Stimulated activated naive CD8-positive, alpha-beta T cell treated with anti-CD3 and anti-CD28 coated beads, Interleukin-15, Interleukin-2, amounts not matched to agents 100 ng/mL and 50 ng/mL, for 24 hours (primary cell): ENCODE measurements around the gene CELA3B.
A peak's percentile ranks its signal among the peaks of the same experiment; 100 is the strongest.
"Not testable (repeated sequence)": the region's sequence is repeated elsewhere in the genome, so short reads cannot be mapped to it uniquely, and the experiment has no call there.

ENCODE experiments used
- H3K27ac Mint-ChIP-seq: one replicate; pipeline ENCODE4 v1.8.0; 2021; ENCODE audit warnings: mild to moderate bottlenecking, mixed read lengths
- H3K27me3 Mint-ChIP-seq: one replicate; pipeline ENCODE4 v1.8.0; 2021; ENCODE audit warnings: mixed read lengths
- H3K36me3 Mint-ChIP-seq: one replicate; pipeline ENCODE4 v1.8.0; 2021; ENCODE audit warnings: low read depth, mixed read lengths
- H3K4me1 Mint-ChIP-seq: one replicate; pipeline ENCODE4 v1.8.0; 2021; ENCODE audit warnings: low read depth, mixed read lengths
- H3K4me3 Mint-ChIP-seq: one replicate; pipeline ENCODE4 v1.8.0; 2021; ENCODE audit warnings: mild to moderate bottlenecking, mixed read lengths
- H3K9me3 Mint-ChIP-seq: one replicate; pipeline ENCODE4 v1.8.0; 2021; ENCODE audit warnings: mixed read lengths

Gene CELA3B

GRCh38 chr1:21956720-21957552, 19.9 kb upstream of the CELA3B start:
- Mint-ChIP-seq H3K27ac (peak overlapping the region; percentile 80), H3K9me3 (no peaks in the 10 kb centered on the region), H3K27me3 (no peaks in the 10 kb centered on the region), H3K4me1 (peaks cover 23% of the 10 kb centered on the region), H3K36me3 (no peaks in the 10 kb centered on the region), H3K4me3 (peak overlapping the region; percentile 37)

DNA sequence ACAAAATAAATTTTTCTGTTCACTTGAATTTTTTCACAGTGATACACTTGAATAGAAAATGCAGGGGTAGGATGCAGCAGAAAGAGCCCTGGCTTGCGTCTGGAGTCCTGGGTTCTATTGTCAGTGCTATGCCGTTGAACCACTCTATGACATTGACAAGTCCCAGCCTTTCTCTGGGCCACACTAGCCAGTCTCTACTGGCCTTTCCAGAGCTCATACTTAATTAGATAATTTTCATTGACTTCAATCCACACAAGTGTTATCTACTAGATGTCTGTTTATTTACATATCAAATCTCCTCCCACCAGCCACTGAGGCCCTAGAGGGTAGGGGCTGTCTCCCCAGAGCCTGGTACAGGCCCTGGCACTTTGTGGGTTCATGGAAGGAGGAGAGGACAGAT, 15.5 kb upstream of the CELA3B start:
- Mint-ChIP-seq H3K9me3 (no peaks in the 10 kb centered on the region), H3K4me1 (peaks cover 23% of the 10 kb centered on the region), H3K36me3 (no peaks in the 10 kb centered on the region), H3K27me3 (no peaks in the 10 kb centered on the region), H3K27ac (no peak overlapping the region), H3K4me3 (no peak overlapping the region)

GRCh38 chr1:21961799-21962198, 15.0 kb upstream of the CELA3B start:
- Mint-ChIP-seq H3K4me3 (no peak overlapping the region), H3K27ac (no peak overlapping the region), H3K27me3 (no peaks in the 10 kb centered on the region), H3K36me3 (no peaks in the 10 kb centered on the region), H3K9me3 (no peaks in the 10 kb centered on the region), H3K4me1 (peaks cover 19% of the 10 kb centered on the region)

GRCh38 chr1:21963477-21964217, 13.2 kb upstream of the CELA3B start:
- no peaks in the 10 kb centered on the region for H3K9me3 Mint-ChIP-seq
- H3K27ac Mint-ChIP-seq = no peak overlapping the region

GRCh38 chr1:21966247-21967000, 10.4 kb upstream of the CELA3B start:
- Mint-ChIP-seq H3K27me3 (no peaks in the 10 kb centered on the region), H3K4me1 (no peaks in the 10 kb centered on the region), H3K4me3 (no peak overlapping the region), H3K9me3 (no peaks in the 10 kb centered on the region), H3K36me3 (no peaks in the 10 kb centered on the region), H3K27ac (no peak overlapping the region)

More at GRCh38 chr1:21963477-21964217, 13.2 kb upstream of the CELA3B start:
- no peaks in the 10 kb centered on the region for H3K36me3 Mint-ChIP-seq
- H3K27me3 Mint-ChIP-seq = no peaks in the 10 kb centered on the region
- H3K4me3 Mint-ChIP-seq = no peak overlapping the region
- peaks cover 2% of the 10 kb centered on the region for H3K4me1 Mint-ChIP-seq

DNA sequence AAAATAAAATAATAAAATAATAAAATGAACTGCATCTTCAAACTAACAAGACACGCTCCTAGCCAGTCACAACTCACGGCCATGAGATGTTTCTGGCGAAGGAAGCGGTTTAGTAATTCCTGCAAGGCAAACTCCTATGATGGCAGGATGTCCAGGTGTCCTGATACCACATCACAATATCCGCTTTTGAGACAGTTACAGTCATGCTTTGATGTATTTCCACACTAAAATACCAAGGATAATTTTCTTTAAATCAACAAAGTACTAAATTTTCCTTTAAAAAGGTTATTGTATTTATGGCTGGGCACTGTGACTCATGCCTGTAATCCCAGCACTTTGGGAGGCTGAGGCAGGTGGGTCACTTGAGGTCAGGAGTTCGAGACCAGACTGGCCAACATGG, 9.6 kb upstream of the CELA3B start:
- not testable (repeated sequence) for H3K4me1 Mint-ChIP-seq, H3K9me3 Mint-ChIP-seq, H3K27ac Mint-ChIP-seq, H3K36me3 Mint-ChIP-seq, H3K27me3 Mint-ChIP-seq, H3K4me3 Mint-ChIP-seq

DNA sequence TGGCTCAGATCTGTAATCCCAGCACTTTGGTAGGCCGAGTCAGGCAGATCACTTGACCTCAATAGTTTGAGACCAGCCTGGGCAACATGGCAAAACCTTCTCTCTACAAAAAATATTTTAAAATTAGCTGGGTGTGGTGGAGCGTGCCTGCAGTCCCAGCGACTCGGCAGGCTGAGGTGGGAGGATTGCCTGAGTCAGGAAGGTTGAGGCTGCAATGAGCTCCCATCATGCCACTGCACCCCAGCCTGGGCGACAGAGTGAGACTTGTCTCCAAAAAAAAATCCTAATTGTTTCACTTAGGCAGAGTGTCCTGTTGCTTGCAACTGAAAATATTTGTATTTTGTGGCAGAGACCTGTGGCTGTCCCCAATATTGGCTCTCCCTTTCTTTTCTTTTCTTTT, 7.8 kb upstream of the CELA3B start:
- not testable (repeated sequence) for H3K27me3 Mint-ChIP-seq

DNA sequence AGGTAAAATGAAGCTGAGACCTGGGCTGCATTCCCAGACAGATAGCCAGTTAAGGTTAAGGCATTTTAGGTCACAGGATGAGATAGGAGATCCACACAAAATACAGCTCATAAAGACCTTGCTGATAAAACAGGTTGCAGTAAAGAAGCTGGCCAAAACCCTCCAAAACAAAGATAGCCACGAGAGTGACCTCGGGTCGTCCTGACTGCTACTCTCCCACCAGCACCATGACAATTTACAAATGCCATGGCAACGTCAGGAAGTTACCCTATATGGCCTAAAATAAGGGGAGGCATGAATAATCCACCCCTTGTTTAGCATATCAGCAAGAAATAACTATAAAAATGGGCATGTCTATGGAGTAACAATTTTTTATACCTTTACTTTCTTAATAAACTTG, 6.3 kb upstream of the CELA3B start:
- not testable (repeated sequence) for H3K4me3 Mint-ChIP-seq, H3K27me3 Mint-ChIP-seq, H3K9me3 Mint-ChIP-seq

More for the DNA sequence above, 7.8 kb upstream of the CELA3B start:
- H3K4me3 Mint-ChIP-seq, H3K4me1 Mint-ChIP-seq, H3K27ac Mint-ChIP-seq, H3K36me3 Mint-ChIP-seq, H3K9me3 Mint-ChIP-seq: not testable (repeated sequence)

GRCh38 chr1:21972973-21973441, 3.8 kb upstream of the CELA3B start:
- not testable (repeated sequence) for H3K4me1 Mint-ChIP-seq, H3K9me3 Mint-ChIP-seq, H3K4me3 Mint-ChIP-seq, H3K27ac Mint-ChIP-seq, H3K36me3 Mint-ChIP-seq, H3K27me3 Mint-ChIP-seq

More for the DNA sequence above, 6.3 kb upstream of the CELA3B start:
- not testable (repeated sequence) for H3K36me3 Mint-ChIP-seq, H3K27ac Mint-ChIP-seq, H3K4me1 Mint-ChIP-seq

DNA sequence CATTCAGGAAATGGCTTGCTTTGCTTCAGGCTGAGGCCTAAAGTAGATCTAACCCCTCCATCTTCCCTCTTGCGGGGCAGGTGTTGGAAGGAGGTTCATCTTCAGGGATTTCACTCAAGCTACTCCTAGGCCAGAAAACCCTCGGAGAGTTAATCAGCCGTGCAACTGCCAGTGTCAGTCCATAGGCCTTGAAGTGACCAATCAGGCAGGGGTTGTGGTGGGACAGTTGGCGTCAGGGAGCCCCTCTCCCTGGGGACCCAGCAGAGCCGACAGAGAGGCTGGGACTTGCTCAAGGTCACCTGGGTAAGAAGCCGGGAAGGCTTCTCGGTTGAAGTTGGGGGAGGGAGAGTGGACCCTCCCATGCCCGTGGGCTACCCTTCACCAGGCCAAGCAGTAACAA, 2.9 kb upstream of the CELA3B start:
- peak overlapping the region; percentile 18 for H3K27ac Mint-ChIP-seq

DNA sequence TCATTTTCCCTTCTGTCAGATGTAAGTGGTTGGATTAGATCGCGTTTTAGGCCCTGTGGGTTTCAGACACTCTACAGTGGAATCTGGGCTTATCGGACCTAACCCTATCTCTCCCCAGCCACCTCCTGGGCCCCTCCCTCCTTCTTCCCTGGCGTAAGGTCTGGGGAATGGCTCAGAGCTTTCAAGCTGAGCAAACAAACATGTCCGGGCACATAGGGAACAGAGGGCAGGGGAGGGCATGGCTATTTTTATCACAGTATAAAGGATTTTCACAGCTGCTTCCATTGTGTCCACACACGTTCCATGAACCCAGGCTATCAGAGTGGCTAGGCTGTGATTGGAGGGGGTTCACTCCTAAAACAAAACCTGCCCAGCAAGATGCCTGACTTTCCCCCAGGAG, 2.1 kb upstream of the CELA3B start:
- H3K9me3 Mint-ChIP-seq, H3K4me3 Mint-ChIP-seq, H3K27me3 Mint-ChIP-seq, H3K4me1 Mint-ChIP-seq, H3K27ac Mint-ChIP-seq, H3K36me3 Mint-ChIP-seq: not testable (repeated sequence)

More for the DNA sequence above, 2.9 kb upstream of the CELA3B start:
- not testable (repeated sequence) for H3K9me3 Mint-ChIP-seq, H3K4me1 Mint-ChIP-seq, H3K4me3 Mint-ChIP-seq, H3K27me3 Mint-ChIP-seq, H3K36me3 Mint-ChIP-seq

DNA sequence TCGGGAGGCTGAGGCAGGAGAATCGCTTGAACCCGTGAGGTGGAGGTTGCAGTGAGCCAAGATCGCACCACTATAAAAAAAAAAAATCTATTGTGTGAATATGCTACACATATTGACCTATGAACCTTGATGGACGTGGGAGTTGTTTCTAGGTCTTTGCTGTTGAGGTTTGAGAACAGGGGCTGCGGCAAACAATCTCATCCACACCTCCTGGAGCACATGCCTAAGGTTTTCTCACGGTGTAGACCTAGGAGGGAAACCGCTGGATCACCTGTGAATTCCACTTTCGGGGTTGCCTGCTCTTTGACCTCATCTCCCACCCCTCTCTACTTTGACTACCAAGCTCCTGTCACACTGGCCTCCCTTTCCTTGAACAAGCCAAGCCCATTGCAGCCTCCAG, 1.5 kb upstream of the CELA3B start:
- not testable (repeated sequence) for H3K36me3 Mint-ChIP-seq

DNA sequence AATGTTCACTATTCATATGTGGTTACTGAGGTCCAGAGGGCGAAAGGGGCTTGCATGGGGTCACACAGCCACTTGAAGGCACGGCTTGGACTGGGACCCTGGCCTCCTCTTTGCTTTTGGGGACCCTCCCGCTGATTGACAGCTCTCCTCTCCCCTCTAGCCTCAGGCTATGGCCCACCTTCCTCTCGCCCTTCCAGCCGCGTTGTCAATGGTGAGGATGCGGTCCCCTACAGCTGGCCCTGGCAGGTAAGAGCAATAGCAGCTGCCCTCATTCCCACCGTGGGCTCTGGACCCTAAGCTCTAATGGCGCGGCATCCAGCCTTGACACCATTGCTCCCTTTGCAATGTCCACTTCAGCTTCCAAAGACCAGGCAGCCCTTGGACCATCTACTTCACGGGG, 1.4 kb downstream of the CELA3B start:
- H3K36me3 Mint-ChIP-seq, H3K27ac Mint-ChIP-seq, H3K4me3 Mint-ChIP-seq, H3K4me1 Mint-ChIP-seq, H3K9me3 Mint-ChIP-seq, H3K27me3 Mint-ChIP-seq: not testable (repeated sequence)

More for the DNA sequence above, 1.5 kb upstream of the CELA3B start:
- not testable (repeated sequence) for H3K9me3 Mint-ChIP-seq, H3K27me3 Mint-ChIP-seq, H3K4me3 Mint-ChIP-seq, H3K4me1 Mint-ChIP-seq, H3K27ac Mint-ChIP-seq

GRCh38 chr1:21980515-21981220, 3.8 kb downstream of the CELA3B start:
- not testable (repeated sequence) for H3K9me3 Mint-ChIP-seq, H3K27me3 Mint-ChIP-seq, H3K36me3 Mint-ChIP-seq, H3K4me3 Mint-ChIP-seq, H3K27ac Mint-ChIP-seq, H3K4me1 Mint-ChIP-seq

DNA sequence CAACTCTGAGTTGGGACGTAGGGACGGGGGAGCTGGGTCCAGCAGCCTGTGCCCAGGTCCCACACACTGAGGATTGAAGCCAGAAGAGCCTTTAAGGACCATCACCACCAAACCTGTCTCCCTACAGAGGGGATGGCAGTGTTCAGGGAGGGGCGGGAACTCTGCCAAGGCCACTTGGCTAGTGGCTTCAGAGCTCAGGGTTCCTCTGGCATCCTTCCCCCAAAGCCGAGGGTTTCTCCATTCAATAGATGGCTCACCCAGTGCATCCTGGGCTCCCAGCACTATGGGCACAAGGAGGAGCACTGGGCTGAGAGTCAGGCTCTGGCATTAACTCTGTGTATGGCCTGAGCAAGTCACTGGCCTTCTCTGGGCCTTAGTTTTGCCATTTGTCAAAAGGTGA, 4.4 kb downstream of the CELA3B start:
- H3K36me3 Mint-ChIP-seq, H3K27ac Mint-ChIP-seq, H3K27me3 Mint-ChIP-seq, H3K4me1 Mint-ChIP-seq, H3K4me3 Mint-ChIP-seq, H3K9me3 Mint-ChIP-seq: not testable (repeated sequence)
